CD4-positive, alpha-beta T cell treated with Interleukin-15 for 4 hours (primary cell): ENCODE measurements around the gene G6PC3.

ENCODE experiments used
- DNase-seq: peaks from one replicate; pipeline ENCODE4 v3.0.0-alpha.2; 2020; ENCODE audit warnings: low spot score

Gene G6PC3

DNA sequence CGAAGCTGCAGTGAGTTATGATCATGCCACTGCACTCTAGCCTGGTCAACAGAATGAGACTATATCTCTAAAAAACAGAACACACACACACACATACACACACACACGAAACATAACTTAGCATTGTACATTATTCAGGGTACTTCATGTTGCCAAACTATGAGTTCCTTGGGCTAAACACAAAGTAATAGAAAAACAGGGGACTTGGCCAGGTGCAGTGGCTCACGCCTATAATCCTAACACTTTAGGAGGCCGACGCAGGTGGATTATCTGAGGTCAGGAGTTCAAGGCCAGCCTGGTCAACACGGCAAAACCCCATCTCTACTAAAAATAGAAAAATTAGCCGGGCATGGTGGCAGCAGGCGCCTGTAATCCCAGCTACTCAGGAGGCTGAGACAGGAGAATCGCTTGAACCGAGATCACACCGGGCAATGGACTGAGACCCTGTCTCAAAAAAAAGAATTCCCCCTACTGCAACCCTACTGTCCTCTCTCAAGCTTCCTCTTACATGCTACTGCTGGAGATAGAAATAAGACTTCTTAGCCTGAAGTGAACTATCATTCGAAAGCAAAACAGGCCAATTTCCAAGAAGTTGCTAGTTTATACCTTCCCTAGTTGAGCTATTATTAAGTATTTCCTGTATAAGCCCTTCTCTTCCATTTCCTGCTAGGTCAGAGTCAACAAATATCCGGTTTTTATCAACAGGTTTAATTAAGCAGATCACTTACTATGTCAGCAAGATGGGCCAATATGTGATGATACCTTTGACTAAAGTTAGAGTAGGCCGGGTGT is 11.2 kb upstream of the G6PC3 start:
- DNase-seq, result no peak

DNA sequence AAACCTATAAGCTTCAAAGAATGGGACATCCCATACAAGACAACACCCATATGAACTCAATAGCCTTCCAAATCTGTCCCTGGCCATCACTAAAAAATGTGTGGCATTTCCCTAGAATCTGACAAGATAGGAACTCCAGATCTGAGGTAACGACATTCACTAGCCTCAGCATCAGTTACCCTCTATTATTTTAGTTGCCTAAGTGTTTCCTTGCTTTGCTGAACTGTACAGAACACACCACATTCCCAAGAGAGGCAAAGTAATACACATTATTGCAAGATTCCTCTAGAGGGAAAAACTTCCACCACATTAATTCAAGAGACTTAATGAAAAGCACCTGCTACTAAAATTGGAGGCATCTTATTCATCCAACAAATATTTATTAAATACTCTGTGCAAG is 9.1 kb upstream of the G6PC3 start:
- DNase-seq, result no peak

DNA sequence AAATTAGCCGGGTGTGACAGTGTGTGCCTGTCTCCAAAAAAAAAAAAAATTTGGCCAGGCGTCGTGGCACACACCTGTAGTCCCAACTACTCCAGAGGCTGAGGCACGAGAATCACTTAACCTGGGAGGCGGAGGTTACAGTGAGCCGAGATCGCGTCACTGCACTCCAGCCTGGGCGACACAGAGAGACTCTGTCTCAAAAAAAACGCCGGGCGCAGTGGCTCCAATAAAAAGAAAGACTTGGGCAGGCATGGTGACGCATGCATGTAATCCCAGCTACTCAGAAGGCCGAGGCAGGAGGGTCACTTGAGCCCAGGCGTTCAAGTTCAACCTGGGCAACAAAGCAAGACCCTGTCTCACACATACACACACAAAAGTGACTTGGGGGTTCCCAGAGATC is 7.7 kb upstream of the G6PC3 start:
- no peak for DNase-seq

DNA sequence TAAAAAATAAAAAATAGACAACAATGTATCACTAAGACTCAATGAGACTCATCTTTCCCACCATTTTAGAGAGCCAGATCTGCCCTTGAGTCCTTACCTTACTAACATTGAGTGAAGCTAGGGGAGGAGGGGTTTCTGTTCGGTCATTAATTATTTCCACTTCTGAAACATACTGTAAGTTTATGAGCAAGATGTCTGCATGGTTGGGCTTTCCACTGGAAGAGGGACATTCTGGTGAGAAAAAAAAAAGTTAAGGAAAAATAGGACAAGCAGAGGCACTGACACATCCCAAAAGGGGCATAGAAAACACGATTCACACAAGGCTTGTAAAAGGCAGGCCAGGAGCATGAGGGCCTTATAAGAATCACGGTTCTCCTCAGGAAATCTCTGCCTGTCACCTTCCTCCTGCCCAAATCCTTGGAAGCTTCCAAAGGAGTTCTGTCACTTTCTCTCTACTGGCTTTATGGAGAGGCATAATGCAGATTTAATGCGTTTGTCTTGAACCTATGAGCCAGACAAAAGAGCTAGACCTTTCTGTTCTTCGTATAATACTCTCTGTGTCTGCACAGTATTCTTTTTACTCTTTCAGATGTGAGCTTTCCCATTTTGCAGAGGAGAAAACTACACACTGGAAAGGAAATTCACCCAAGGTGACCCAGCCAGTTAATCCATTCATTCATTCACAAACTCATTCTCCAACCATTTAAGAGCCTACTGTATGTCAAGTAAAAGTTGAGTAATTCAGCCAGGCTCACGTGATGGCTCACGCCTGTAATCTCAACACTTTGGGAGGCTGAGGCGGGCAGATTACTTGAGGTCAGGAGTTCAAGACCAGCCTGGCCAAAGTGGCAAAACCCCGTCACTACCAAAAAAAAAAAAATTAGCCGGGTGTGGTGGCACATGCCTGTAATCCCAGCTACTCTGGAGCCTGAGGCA is 6.6 kb upstream of the G6PC3 start:
- no peak for DNase-seq

DNA sequence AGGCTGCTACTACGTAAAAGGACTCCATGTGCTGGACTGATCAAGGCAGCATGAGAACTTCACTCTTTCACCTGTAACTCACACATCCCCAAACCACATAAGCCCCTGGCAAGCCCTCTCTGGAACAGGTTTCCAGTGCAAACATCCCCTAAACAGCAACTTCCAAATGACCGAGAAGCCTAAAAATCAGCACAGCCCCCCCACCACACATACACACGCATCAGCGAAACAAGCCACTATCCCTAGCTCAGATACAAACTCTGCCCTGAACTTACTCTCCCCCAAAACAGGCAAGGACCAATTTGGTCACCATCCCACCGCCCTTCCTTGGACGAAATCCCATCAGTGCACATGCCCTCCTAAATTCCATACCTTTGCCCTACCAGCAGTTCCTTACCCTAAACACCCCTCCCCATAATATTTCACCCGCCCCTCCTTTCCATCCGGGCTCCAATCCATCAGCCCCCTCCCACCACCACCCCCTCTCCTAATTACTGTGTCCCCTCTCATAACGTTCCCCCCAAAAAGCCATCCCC is 4.8 kb upstream of the G6PC3 start:
- DNase-seq, result no peak

DNA sequence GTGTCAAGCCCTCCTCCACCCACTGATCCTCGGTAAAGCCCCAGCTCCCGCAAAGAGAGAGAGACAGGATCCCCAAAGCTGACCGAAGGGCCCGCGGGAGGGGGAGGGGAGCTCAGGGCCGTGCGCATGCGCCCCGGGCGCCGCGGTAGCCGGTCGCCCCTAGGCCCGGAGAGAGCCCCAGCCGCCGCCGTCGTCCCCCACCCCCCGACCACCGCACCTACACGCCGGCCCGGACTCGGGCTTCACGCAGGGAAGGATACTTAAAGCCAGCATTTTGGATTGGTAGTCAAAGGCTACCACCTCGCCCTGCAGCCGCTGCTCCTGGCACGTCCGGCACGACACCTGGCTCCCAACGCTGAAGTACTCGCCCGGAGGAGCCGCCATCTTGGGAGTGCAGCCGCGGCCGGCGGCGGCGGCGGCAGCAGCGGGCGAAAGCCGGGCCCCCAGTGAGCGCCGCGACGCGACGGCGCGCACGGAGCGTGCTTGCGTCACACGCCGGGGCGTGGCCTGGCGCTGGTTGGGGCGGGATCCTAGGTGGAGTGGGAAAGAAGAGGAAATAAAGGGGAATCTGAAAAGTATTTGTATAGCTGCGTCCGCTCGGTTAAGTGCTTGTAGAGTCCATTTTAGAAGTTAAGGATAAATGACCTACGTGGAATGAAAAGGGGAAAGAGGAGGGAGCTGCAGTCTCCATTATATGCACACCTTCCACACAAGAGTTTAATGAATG is 4.2 kb upstream of the G6PC3 start, which contains the start of gene LSM12:
TSS of gene LSM12 (minus strand) at position 468 of the 727 bp plus-strand sequence. CDS start at position 384, 84 bp downstream.
- peak; percentile 87 for DNase-seq

DNA sequence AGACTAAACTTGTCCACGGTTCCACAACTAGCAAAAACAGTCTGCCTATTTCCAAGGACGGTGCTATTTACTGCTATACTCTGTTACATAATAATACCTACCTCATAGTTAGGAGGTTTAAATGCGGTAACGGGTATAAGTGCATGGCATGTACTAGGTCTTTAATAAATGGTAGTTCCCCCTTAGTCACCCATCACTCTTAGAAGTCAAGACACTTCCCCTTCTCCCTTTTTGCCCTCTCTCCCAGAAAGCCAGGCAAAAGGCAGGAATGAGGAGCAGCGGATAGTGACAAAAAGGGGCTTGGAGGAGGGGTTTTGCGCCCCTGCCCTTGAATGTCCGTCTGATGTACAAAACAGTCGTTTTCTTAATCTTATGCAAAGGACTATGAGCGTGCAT is 3.0 kb upstream of the G6PC3 start:
- DNase-seq, result no peak

DNA sequence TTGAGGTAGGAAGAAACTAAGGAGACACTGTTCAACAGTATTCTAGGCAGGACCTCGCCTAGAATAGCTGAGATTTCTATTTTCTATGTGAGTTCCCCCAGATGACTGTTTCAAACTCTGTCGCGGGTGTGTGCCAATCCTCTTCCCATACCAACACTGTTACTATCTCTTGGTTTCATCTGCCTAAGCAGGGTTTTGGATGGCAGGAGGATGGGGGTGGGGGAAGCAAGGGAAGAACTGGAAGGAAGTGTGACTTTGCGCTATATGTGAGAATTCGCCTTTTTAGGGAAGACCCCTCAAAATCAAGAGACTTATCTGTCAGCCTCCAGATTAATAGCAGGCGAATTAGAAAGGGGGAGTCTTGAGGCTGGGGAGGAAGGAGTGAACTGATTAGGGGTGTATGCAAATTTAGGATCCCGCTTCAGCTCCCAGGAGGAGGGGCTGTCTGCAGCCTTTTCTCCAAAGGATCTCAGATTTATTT is 521 bp upstream of the G6PC3 start:
- DNase-seq, result no peak

DNA sequence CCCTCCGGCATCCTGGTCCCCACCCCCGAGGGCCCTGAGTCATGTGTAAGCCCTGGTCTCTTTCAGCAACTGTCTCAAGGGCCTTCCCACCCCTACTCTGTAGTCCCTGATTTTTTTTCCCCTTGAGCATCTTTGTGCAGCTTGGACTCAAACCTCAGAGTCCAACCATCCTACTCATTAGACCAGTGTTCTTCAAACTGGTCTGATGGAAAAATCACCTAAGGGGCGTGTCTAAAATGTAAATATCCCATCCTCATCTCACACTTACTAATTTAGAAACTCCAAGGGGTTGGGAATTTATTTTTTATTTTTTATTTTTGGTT is 624 bp downstream of the G6PC3 start:
- DNase-seq, result peak; percentile 59

DNA sequence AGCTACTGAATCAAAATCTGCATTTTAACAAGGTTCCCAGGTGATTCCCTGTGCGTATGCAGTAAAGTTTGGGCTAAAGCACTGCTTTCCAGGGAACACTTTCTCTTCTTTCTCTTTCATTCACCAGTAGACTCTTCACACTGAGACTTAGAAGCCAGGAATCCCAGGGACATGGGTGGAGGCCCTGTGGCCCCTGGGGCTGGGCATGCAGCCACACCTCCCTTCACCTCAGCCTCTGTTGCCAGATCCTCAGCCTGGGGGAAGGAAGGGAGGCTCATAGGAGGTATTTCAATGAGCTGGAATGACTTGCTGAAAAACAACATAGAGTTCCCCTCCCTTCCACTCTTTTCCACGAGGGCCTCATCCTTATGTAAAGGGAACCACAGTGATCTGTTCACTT is 1.2 kb downstream of the G6PC3 start:
- no peak for DNase-seq

DNA sequence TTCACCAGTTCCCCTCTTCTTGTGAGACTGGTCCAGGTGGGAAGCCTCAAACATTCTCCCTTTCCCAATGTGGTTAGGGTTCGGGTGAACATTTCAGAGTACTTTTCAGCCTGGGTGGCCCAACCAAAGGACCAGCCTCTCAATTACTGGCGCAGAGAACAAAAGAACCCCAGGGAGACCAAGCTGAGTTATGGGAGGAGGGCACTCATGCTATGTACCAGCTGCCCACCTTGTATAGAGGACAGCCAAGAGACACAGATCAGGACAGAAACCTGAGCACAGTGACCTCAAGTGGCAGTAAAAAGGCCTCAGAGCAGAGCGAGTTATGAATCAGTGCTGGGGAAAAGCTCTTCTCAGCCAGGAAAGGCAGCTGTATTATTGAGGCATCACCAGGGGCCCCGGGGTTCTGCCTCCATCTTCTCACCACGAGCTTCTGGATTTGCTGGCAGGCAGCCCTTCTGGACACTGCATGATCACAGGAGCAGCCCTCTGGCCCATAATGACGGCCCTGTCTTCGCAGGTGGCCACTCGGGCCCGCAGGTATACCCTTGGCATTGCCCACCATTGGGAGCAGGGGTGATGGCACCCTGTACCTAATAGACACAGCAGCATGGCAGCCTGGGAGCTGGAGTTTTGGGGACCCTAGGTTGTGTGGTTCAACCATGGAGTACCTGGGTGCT is 3.8 kb downstream of the G6PC3 start:
- no peak for DNase-seq

DNA sequence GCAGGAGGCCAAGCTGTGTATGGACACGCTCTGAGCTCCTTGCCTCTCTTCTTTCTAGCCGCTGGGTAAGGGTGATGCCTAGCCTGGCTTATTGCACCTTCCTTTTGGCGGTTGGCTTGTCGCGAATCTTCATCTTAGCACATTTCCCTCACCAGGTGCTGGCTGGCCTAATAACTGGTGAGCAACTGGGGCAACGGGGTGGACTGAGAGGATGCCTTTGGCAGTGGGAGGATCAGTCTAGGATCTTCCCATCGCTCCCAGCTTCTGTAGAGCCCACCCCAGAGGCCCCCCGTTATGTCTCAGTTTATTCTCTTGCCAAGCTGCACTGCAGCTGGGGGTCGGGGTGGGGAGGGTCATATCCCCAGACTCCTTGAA is 4.4 kb downstream of the G6PC3 start:
- DNase-seq, result no peak

DNA sequence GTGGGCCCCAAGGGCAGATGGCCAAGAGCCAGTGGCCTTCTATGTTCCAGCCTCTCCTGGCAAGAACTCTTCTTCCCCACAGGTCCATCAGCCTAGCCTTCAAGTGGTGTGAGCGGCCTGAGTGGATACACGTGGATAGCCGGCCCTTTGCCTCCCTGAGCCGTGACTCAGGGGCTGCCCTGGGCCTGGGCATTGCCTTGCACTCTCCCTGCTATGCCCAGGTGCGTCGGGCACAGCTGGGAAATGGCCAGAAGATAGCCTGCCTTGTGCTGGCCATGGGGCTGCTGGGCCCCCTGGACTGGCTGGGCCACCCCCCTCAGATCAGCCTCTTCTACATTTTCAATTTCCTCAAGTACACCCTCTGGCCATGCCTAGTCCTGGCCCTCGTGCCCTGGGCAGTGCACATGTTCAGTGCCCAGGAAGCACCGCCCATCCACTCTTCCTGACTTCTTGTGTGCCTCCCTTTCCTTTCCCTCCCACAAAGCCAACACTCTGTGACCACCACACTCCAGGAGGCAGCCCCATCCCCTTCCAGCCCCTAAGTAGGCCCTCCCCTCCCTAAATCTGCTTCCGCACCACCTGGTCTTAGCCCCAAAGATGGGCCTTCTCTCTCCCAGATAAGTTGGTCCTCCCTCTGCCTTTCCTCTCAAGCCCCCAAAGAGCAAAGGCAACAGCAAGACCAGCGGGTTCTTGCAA is 5.2 kb downstream of the G6PC3 start:
- no peak for DNase-seq

DNA sequence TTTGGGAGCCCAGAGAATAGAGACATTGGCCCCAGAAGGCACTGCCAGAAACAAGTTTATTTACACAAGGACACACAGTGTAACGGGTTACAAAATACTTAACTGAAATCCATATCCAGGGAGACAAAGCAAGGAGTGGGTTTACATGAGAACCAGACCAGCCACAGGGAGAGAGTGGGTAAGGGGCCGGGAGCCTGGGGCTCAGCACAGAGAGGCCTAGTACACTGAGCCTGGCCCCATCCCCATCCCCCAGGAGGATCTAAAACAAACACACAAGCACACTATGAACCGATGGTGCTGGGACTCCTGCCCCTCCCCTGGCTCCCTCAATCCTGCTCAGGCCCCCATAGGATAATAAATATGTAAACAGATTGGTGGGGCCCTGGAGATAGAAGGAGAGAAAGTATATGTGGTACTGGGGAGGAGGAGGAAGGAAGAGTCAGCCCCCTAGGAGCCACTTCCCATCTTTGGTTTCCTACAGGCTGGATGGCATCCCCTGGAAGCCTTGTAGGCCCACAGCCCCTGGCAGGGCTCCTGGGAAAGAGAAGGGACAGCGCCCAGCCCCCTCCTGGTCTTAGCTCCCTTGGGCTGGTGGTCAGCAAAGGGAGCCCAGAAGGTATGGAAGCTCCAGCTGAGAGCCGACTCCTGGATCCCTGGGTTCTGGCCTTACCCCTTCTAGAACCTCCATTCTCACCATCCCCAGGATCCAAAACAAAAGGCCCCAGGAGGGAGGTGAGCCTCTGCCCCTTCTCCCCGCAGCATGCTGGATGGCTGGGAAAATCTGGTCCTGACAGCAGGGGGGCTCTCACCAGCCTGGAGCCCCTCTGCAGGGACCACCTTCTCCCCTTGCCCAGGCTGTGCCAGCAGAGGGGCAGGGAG is 6.4 kb downstream of the G6PC3 start:
- DNase-seq, result no peak

DNA sequence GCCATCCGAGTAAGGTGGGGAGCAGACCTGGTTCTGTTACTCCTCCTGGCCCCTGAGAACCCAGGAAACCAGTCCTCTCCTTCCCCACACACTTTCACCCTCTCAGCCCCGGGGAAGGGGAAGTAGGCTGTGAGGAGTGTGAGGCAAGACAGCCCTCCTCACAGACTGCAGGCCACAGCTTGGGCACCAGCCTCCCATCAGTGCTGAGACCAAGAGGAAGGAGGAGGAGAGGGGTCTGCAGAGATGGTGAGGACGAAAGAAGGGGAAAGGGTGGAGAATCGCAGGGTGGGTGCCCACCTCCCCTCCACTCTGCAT is 7.0 kb downstream of the G6PC3 start:
- no peak for DNase-seq

DNA sequence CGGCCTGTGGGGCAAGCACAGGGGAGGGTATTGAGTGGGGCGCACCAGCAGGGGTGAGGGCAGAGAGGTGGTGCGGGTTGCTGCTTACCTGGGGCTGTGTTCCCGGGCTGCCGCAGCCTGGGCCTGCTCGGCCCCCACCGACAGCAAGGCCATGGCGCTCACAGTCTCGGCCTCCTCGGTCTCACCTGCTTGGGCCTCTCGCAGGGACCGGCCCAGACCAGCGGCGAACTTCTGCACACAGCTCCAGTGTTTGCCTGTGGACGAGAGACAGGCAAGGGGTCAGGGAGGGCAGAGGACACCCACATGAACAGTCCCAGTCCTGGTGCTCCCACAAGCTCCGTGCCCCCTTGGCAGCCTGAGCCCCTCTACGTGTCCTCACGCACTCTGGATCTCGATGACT is 7.9 kb downstream of the G6PC3 start:
- DNase-seq, result no peak

DNA sequence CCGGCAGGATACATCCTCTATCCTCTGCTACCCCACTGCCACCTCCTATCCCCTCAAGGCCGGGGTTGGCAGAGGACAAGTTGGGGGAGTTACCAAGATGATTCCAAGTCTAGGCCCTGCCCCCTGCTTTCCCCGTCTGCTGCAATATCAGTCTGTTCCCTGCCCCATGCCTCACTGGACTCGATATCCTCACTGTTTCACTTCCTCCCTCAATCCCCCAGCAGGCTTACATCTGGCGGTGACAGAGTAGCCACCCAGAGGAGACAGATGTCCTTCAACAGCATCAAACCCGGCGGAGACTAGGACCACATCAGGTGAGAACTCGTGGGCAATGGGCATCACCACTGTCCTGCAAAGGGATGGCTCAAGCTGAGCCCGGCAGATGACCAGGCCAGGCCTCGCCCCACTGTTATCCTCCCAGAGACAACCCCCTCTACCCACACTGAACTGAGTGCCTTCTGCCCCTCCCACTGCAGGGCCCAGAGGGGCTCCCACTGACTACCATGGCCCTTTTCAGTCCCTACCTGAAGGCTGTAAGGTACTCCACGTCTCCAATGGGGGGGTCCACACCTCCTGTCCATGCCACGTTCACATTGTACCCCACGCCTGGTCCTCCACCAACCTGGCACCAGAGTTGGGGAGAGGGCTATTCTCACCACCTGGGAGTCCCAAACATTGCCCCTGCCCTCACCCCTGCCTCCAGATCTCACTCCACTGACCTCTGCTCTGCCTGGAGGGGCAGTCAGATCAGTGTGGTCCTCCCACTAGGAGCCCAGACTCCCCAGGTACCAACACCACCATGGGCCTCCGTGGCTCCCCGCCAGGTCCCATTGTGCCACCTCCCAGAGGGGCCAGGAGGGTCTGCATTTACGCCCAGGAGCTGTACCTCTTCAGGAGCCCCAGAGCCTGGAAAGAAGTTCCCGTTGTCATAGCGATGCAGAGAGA is 9.6 kb downstream of the G6PC3 start:
- DNase-seq, result no peak

DNA sequence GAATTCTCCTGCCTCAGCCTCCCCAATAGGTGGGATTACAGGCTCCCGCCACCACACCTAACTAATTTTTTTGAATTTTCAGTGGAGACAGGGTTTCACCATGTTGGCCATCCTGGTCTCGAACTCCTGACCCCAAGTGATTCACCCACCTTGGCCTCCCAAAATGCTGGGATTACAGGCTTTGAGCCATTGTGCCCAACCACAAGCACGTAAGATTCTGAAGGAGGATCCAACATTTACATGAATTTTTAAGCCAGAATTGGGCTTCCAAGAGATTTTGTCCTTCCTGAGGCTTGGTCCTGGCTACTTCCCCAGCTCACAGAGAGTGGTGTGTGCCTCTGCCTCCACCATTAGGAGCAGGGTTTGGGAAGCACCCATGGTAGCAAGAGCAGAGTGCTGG is 11.1 kb downstream of the G6PC3 start:
- no peak for DNase-seq
